Measurements from ENCODE around the gene ACSF2.

ACSF2 gene

GRCh38 chr17:50505591-50506130 lies 79.6 kb downstream of the ACSF2 start:
- no peak for DNase-seq

GRCh38 chr17:50506298-50506697 lies 80.3 kb downstream of the ACSF2 start:
- no peak for DNase-seq

GRCh38 chr17:50507871-50508572 lies 82.0 kb downstream of the ACSF2 start, which contains the start of gene MYCBPAP:
MYCBPAP (plus strand) TSS chr17:50508439; CDS start chr17:50508675, 236 bp downstream.
- no peak for DNase-seq

- no peak for DNase-seq
These were observed 82.8 kb downstream of the ACSF2 start for GRCh38 chr17:50508573-50509460.

- no peak for DNase-seq
These were observed 85.0 kb downstream of the ACSF2 start for GRCh38 chr17:50511058-50511457.

GRCh38 chr17:50513495-50513894 lies 87.5 kb downstream of the ACSF2 start:
- no peak for DNase-seq

- no peak for DNase-seq
These were observed 88.4 kb downstream of the ACSF2 start for GRCh38 chr17:50514388-50514787.

GRCh38 chr17:50514936-50515702 lies 89.1 kb downstream of the ACSF2 start:
- DNase-seq = no peak

GRCh38 chr17:50517011-50517410 lies 91.0 kb downstream of the ACSF2 start:
- no peak for DNase-seq

GRCh38 chr17:50517504-50518383 lies 91.7 kb downstream of the ACSF2 start:
- DNase-seq = no peak

GRCh38 chr17:50518384-50519023 lies 92.5 kb downstream of the ACSF2 start:
- no peak for DNase-seq

GRCh38 chr17:50519141-50519834 lies 93.3 kb downstream of the ACSF2 start:
- no peak for DNase-seq

- no peak for DNase-seq
These were observed 94.5 kb downstream of the ACSF2 start for GRCh38 chr17:50520483-50520882.

- no peak for DNase-seq
These were observed 95.5 kb downstream of the ACSF2 start for GRCh38 chr17:50521514-50521913.

GRCh38 chr17:50522766-50523165 lies 96.7 kb downstream of the ACSF2 start:
- DNase-seq = no peak

GRCh38 chr17:50523208-50523607 lies 97.2 kb downstream of the ACSF2 start:
- no peak for DNase-seq
